IPS-15b (cell line): ENCODE results near the gene MYL3.

ENCODE experiments used
- H3K27me3 ChIP-seq: one replicate; pipeline ENCODE4 v1.6.1; 2013; ENCODE audit warnings: low read length; ENCODE audit not compliant: control insufficient read depth, insufficient read depth
- H3K36me3 ChIP-seq: one replicate; pipeline ENCODE4 v1.6.1; 2013; ENCODE audit warnings: low read length; ENCODE audit not compliant: control insufficient read depth, insufficient read depth
- H3K4me1 ChIP-seq: one replicate; pipeline ENCODE4 v1.6.1; 2013; ENCODE audit warnings: mild to moderate bottlenecking, low read length; ENCODE audit not compliant: control insufficient read depth, insufficient read depth
- H3K4me3 ChIP-seq: one replicate; pipeline ENCODE4 v1.5.1; 2013; ENCODE audit warnings: low read depth, low read length
- H3K9ac ChIP-seq: one replicate; pipeline ENCODE4 v1.6.1; 2013; ENCODE audit warnings: low read depth, mild to moderate bottlenecking, low read length
- H3K9me3 ChIP-seq: one replicate; pipeline ENCODE4 v1.6.1; 2013; ENCODE audit warnings: mild to moderate bottlenecking, low read length; ENCODE audit not compliant: control insufficient read depth, insufficient read depth

The MYL3 gene

GRCh38 chr3:46905213-46905560 is 41.9 kb upstream of the MYL3 start:
- Histone ChIP-seq H3K36me3 (no peaks in the 10 kb centered on the region), H3K9ac (no peak overlapping the region), H3K9me3 (no peaks in the 10 kb centered on the region), H3K4me3 (no peak overlapping the region), H3K4me1 (no peaks in the 10 kb centered on the region), H3K27me3 (no peaks in the 10 kb centered on the region)

- Histone ChIP-seq H3K4me1 (no peaks in the 10 kb centered on the region), H3K4me3 (no peak overlapping the region), H3K27me3 (no peaks in the 10 kb centered on the region), H3K36me3 (no peaks in the 10 kb centered on the region), H3K9ac (no peak overlapping the region), H3K9me3 (no peaks in the 10 kb centered on the region)
Measured at GRCh38 chr3:46904303-46905212, 41.3 kb upstream of the MYL3 start.

- no peaks in the 10 kb centered on the region for H3K4me1 ChIP-seq
- no peaks in the 10 kb centered on the region for H3K36me3 ChIP-seq
- H3K4me3 ChIP-seq = no peak overlapping the region
- H3K9ac ChIP-seq = no peak overlapping the region
- no peaks in the 10 kb centered on the region for H3K9me3 ChIP-seq
- no peaks in the 10 kb centered on the region for H3K27me3 ChIP-seq
Measured at GRCh38 chr3:46903341-46904302, 40.4 kb upstream of the MYL3 start.

- no peaks in the 10 kb centered on the region for H3K36me3 ChIP-seq
- H3K4me1 ChIP-seq = no peaks in the 10 kb centered on the region
- no peak overlapping the region for H3K4me3 ChIP-seq
- H3K9ac ChIP-seq = no peak overlapping the region
- no peaks in the 10 kb centered on the region for H3K27me3 ChIP-seq
- no peaks in the 10 kb centered on the region for H3K9me3 ChIP-seq
Measured at GRCh38 chr3:46902188-46902631, 39.0 kb upstream of the MYL3 start.

GRCh38 chr3:46901591-46902187 is 38.4 kb upstream of the MYL3 start:
- no peaks in the 10 kb centered on the region for H3K27me3 ChIP-seq
- H3K9ac ChIP-seq = no peak overlapping the region
- H3K4me1 ChIP-seq = no peaks in the 10 kb centered on the region
- no peaks in the 10 kb centered on the region for H3K9me3 ChIP-seq
- H3K36me3 ChIP-seq = no peaks in the 10 kb centered on the region
- no peak overlapping the region for H3K4me3 ChIP-seq

- no peaks in the 10 kb centered on the region for H3K4me1 ChIP-seq
- no peak overlapping the region for H3K9ac ChIP-seq
- H3K9me3 ChIP-seq = no peaks in the 10 kb centered on the region
- H3K4me3 ChIP-seq = no peak overlapping the region
- H3K27me3 ChIP-seq = no peaks in the 10 kb centered on the region
- no peaks in the 10 kb centered on the region for H3K36me3 ChIP-seq
Measured at GRCh38 chr3:46901061-46901460, 37.8 kb upstream of the MYL3 start.

GRCh38 chr3:46900356-46900755 is 37.1 kb upstream of the MYL3 start:
- Histone ChIP-seq H3K4me3 (no peak overlapping the region), H3K36me3 (no peaks in the 10 kb centered on the region), H3K4me1 (no peaks in the 10 kb centered on the region), H3K9ac (no peak overlapping the region), H3K9me3 (no peaks in the 10 kb centered on the region), H3K27me3 (no peaks in the 10 kb centered on the region)

- H3K9me3 ChIP-seq = no peaks in the 10 kb centered on the region
Measured at GRCh38 chr3:46900007-46900292, 36.7 kb upstream of the MYL3 start.

GRCh38 chr3:46899151-46900006 is 36.1 kb upstream of the MYL3 start:
- no peaks in the 10 kb centered on the region for H3K4me1 ChIP-seq
- H3K9ac ChIP-seq = no peak overlapping the region
- no peaks in the 10 kb centered on the region for H3K36me3 ChIP-seq
- H3K9me3 ChIP-seq = no peaks in the 10 kb centered on the region
- H3K27me3 ChIP-seq = no peaks in the 10 kb centered on the region
- no peak overlapping the region for H3K4me3 ChIP-seq

More at GRCh38 chr3:46900007-46900292, 36.7 kb upstream of the MYL3 start:
- H3K9ac ChIP-seq = no peak overlapping the region
- no peak overlapping the region for H3K4me3 ChIP-seq
- no peaks in the 10 kb centered on the region for H3K4me1 ChIP-seq
- H3K36me3 ChIP-seq = no peaks in the 10 kb centered on the region
- H3K27me3 ChIP-seq = no peaks in the 10 kb centered on the region

- H3K36me3 ChIP-seq = no peaks in the 10 kb centered on the region
- H3K27me3 ChIP-seq = peaks cover 3% of the 10 kb centered on the region
- no peak overlapping the region for H3K9ac ChIP-seq
- no peak overlapping the region for H3K4me3 ChIP-seq
- peaks cover 3% of the 10 kb centered on the region for H3K4me1 ChIP-seq
- no peaks in the 10 kb centered on the region for H3K9me3 ChIP-seq
Measured at GRCh38 chr3:46898321-46899150, 35.3 kb upstream of the MYL3 start.
